Measurements from ENCODE around the gene ANTXR1.

The ANTXR1 gene

GRCh38 chr2:69017835-69018234, 4.9 kb downstream of the ANTXR1 start:
- H3K79me2 ChIP-seq (ENCODE audit: insufficient read depth, low read depth): no peaks in the 10 kb centered on the region
- no peaks in the 10 kb centered on the region for H4K20me1 ChIP-seq (ENCODE audit: insufficient read depth)
- no peaks in the 10 kb centered on the region for H3K36me3 ChIP-seq (ENCODE audit: insufficient read depth)
- TF ChIP-seq CTCF (conservative IDR thresholded peaks at IDR 0.05; ENCODE audit: low read depth, low read length): no peak
- peaks cover 10% of the 10 kb centered on the region for H3K4me1 ChIP-seq (ENCODE audit: low read depth, poor library complexity, severe bottlenecking)
- no peak overlapping the region for H3K4me2 ChIP-seq
- H3K27ac ChIP-seq: no peak overlapping the region
- H3K4me3 ChIP-seq (IDR thresholded peaks at IDR 0.05; ENCODE audit: insufficient read depth, low read depth, low read length): no peak overlapping the region
- no peak overlapping the region for H2AFZ ChIP-seq (ENCODE audit: low read depth)
- H3K9ac ChIP-seq: no peak overlapping the region
- peaks cover 10% of the 10 kb centered on the region; the same call in 1 of the 2 replicates for H3K27me3 ChIP-seq (ENCODE audit: insufficient read depth, low read depth)

GRCh38 chr2:69018678-69019095, 5.7 kb downstream of the ANTXR1 start:
- H3K4me1 ChIP-seq (ENCODE audit: low read depth, poor library complexity, severe bottlenecking): peaks cover 10% of the 10 kb centered on the region
- H3K4me2 ChIP-seq: no peak overlapping the region
- no peak for TF ChIP-seq CTCF (conservative IDR thresholded peaks at IDR 0.05; ENCODE audit: low read depth, low read length)
- H3K27ac ChIP-seq: no peak overlapping the region
- no peak overlapping the region for H2AFZ ChIP-seq (ENCODE audit: low read depth)
- H3K79me2 ChIP-seq (ENCODE audit: insufficient read depth, low read depth): no peaks in the 10 kb centered on the region
- no peak overlapping the region for H3K9ac ChIP-seq
- H3K4me3 ChIP-seq (IDR thresholded peaks at IDR 0.05; ENCODE audit: insufficient read depth, low read depth, low read length): no peak overlapping the region
- H4K20me1 ChIP-seq (ENCODE audit: insufficient read depth): no peaks in the 10 kb centered on the region
- H3K36me3 ChIP-seq (ENCODE audit: insufficient read depth): no peaks in the 10 kb centered on the region
- H3K27me3 ChIP-seq (ENCODE audit: insufficient read depth, low read depth): peaks cover 10% of the 10 kb centered on the region; the same call in 1 of the 2 replicates

GRCh38 chr2:69020496-69021426, 7.8 kb downstream of the ANTXR1 start:
- no peak overlapping the region for H3K9ac ChIP-seq
- no peak overlapping the region for H3K4me3 ChIP-seq (IDR thresholded peaks at IDR 0.05; ENCODE audit: insufficient read depth, low read depth, low read length)
- no peaks in the 10 kb centered on the region for H3K4me1 ChIP-seq (ENCODE audit: low read depth, poor library complexity, severe bottlenecking)
- no peaks in the 10 kb centered on the region for H4K20me1 ChIP-seq (ENCODE audit: insufficient read depth)
- H3K4me2 ChIP-seq: no peak overlapping the region
- H3K27me3 ChIP-seq (ENCODE audit: insufficient read depth, low read depth): no peaks in the 10 kb centered on the region
- no peak overlapping the region for H3K27ac ChIP-seq
- no peaks in the 10 kb centered on the region for H3K79me2 ChIP-seq (ENCODE audit: insufficient read depth, low read depth)
- H2AFZ ChIP-seq (ENCODE audit: low read depth): no peak overlapping the region
- no peaks in the 10 kb centered on the region for H3K36me3 ChIP-seq (ENCODE audit: insufficient read depth)
- no peak for TF ChIP-seq CTCF (conservative IDR thresholded peaks at IDR 0.05; ENCODE audit: low read depth, low read length)

DNA sequence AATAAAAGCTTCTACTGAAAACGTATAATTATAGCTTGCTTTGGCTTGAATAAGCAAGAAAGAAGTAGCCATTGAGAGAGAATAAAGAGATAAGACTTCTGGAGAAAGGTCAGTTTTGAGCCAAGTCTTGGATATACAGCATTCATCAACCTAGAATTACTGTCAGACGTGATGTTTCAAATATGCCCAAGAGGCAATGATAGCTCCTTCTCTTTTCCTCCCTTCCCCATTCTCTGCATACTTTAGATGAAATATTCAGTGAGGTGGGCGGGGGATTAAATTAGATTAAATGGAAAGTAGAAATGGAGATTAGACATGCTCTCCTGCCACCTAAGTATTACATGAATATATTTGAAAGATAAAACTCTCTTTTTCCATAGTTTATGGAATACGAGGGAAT, 8.7 kb downstream of the ANTXR1 start:
- H3K4me1 ChIP-seq (ENCODE audit: low read depth, poor library complexity, severe bottlenecking): no peaks in the 10 kb centered on the region
- no peaks in the 10 kb centered on the region for H3K27me3 ChIP-seq (ENCODE audit: insufficient read depth, low read depth)
- H3K27ac ChIP-seq: no peak overlapping the region
- H2AFZ ChIP-seq (ENCODE audit: low read depth): no peak overlapping the region
- H3K4me3 ChIP-seq (IDR thresholded peaks at IDR 0.05; ENCODE audit: insufficient read depth, low read depth, low read length): no peak overlapping the region
- no peak for TF ChIP-seq CTCF (conservative IDR thresholded peaks at IDR 0.05; ENCODE audit: low read depth, low read length)
- no peaks in the 10 kb centered on the region for H3K36me3 ChIP-seq (ENCODE audit: insufficient read depth)
- no peak overlapping the region for H3K9ac ChIP-seq
- H3K4me2 ChIP-seq: no peak overlapping the region
- H4K20me1 ChIP-seq (ENCODE audit: insufficient read depth): no peaks in the 10 kb centered on the region
- no peaks in the 10 kb centered on the region for H3K79me2 ChIP-seq (ENCODE audit: insufficient read depth, low read depth)

All from KMS-11 (cell line).